Activated CD4-positive, alpha-beta T cell treated with anti-CD3 and anti-CD28 coated beads for 36 hours (primary cell): Measurements from ENCODE around the gene TMEM41B. TPM values are rescaled to one million over a fixed set of nuclear protein-coding genes. Genes with fewer than 3 reads are reported as not detected.
A peak's percentile ranks its signal among the peaks of the same experiment; 100 is the strongest.
"Not testable (repeated sequence)": the region's sequence is repeated elsewhere in the genome, so short reads cannot be mapped to it uniquely, and the experiment has no call there.

Source experiments
- ATAC-seq: fragments of 200-7000 bp; cut with Tn5 transposase; one replicate; pipeline ENCODE4 v1.10.0; 2021; ENCODE audit warnings: mild to moderate bottlenecking, moderate library complexity
- CTCF ChIA-PET: fragments of 350-600 bp; sonication (Branson Sonifier 250); formaldehyde crosslinking; loops from one replicate; lab custom pipeline; 2021; ENCODE audit warnings: antibody characterized with exemption; lab: Charles Lee
- POLR2A ChIA-PET: fragments of 350-600 bp; sonication (Branson Sonifier 250); formaldehyde crosslinking; loops from one replicate; lab custom pipeline; 2021; ENCODE audit warnings: antibody characterized with exemption, inconsistent platforms; lab: Charles Lee
- DNase-seq: peaks from one replicate; pipeline ENCODE4 v3.0.0-alpha.2; 2020
- H3K27ac Mint-ChIP-seq: one replicate; pipeline ENCODE4 v1.8.0; 2021; ENCODE audit warnings: mixed read lengths
- H3K27me3 Mint-ChIP-seq: one replicate; pipeline ENCODE4 v1.8.0; 2021; ENCODE audit warnings: mixed read lengths
- H3K36me3 Mint-ChIP-seq: one replicate; pipeline ENCODE4 v1.8.0; 2021; ENCODE audit warnings: low read depth, mixed read lengths
- H3K4me1 Mint-ChIP-seq: one replicate; pipeline ENCODE4 v1.8.0; 2021; ENCODE audit warnings: mixed read lengths
- H3K4me3 Mint-ChIP-seq: one replicate; pipeline ENCODE4 v1.8.0; 2021; ENCODE audit warnings: mild to moderate bottlenecking, moderate library complexity, mixed read lengths
- H3K9me3 Mint-ChIP-seq: one replicate; pipeline ENCODE4 v1.8.0; 2021; ENCODE audit warnings: low read depth, mixed read lengths
- intact Hi-C, 2 experiments: fragments of 100-400 bp; cut with DNase I in 1 of 2; cut with micrococcal nuclease in 1 of 2; formaldehyde crosslinking; loops; one replicate each; pipeline versions ENCODE4 v1.14.2 to v1.15.1; 2022 to 2024; cut with DNase I, micrococcal nuclease
- total RNA-seq, 2 experiments: library from RNA; stranded (reverse); gene quantifications; one replicate each; pipeline ENCODE4 v1.2.3, GENCODE V29; 2021

The TMEM41B gene, protein sequence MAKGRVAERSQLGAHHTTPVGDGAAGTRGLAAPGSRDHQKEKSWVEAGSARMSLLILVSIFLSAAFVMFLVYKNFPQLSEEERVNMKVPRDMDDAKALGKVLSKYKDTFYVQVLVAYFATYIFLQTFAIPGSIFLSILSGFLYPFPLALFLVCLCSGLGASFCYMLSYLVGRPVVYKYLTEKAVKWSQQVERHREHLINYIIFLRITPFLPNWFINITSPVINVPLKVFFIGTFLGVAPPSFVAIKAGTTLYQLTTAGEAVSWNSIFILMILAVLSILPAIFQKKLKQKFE
- 10 to 100 TPM; 20.2 to 29.3 TPM for total RNA-seq

DNA sequence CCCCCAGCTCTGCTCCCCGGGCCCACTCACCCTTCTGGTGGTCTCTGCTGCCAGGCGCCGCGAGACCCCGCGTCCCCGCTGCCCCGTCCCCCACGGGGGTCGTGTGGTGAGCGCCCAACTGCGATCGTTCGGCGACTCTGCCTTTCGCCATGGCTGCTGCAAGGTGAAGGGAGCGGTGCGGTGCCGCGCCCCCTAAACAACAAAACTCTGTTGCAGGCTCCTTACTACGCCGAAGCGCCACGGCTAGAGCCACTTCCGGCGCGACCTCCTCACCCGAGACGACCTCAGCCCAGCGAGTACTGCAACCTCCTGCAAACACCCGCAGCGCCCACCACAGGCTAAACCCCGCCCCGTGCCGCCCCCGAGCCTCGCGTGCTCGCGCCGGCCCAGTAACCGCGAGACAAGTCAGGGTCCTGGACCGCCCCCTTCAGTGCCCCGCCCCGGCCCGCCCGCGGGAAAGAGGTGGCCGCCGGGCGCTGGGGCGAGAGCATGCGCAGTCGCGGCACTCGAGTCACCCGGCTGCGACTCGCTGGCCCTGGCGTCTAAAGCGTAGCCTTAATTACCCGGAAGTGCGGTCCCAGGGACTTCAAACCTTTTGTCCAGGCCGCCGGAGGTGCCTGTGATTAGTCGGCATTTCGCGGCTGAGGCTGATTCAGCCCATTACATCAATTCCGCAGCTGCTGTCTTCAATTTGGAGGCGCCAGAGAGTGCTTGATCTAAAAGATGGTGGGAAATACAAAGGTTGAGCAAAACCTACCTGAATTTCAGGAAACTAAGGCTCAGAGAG lies at the start of gene TMEM41B:
TSS of gene TMEM41B (minus strand) at position 303 of the 787 bp plus-strand sequence. CDS start at position 151, 152 bp downstream.
- CTCF ChIA-PET: interaction anchor here (0.6 to 1.5 kb wide), 6 partner anchors 21 to 152 kb away, joined by 3 to 5 read pairs (median 3); no protein-coding TSS in a partner anchor
- ATAC-seq (peak; percentile 95), DNase-seq (peak; percentile 100)
- Mint-ChIP-seq H3K27ac (peak within 1 kb of the TSS; percentile 99), H3K4me3 (peak within 1 kb of the TSS; percentile 99), H3K4me1 (peaks cover 36% of the 10 kb centered on the region), H3K9me3 (no peaks in the 10 kb centered on the region), H3K36me3 (peaks cover 12% of the 10 kb centered on the region), H3K27me3 (peaks cover 11% of the 10 kb centered on the region)
- POLR2A ChIA-PET: interaction anchor here (0.6 to 1.6 kb wide), 9 partner anchors 16 to 350 kb away, joined by 3 to 7 read pairs (median 4); partner anchors contain the start of genes DENND5A and IPO7
- intact Hi-C loops: loop anchor here (1.0 to 5.0 kb wide), 15 partner anchors 50 to 1494 kb away; partner anchors contain the start of genes IPO7 (in 2 of the 2), ADM (in 1 of the 2), AKIP1 (in 1 of the 2) and EIF4G2 (in 1 of the 2)

DNA sequence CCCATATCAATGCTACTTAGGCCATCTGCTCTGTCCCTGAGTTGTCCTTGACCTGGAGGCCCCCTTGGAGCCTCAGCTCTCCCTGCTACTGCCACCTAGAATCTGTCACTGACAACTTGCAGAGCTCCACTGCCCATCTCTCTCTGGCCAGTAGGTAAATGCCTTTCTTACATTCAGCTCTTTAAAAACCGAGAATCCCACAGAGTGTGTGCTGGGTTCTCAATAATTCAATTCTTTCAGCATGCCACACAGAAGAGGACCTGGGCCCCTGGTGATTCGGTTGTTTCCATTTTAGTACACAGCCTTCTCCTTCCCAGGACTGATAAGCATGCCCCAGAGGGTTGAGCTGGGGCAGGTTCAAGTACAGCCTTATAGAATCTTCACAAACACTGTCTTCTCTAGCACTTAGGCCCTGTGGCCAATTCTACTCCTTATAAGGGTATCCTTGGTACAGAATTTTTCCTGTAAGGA lies 48.0 kb upstream of the TMEM41B start:
- POLR2A ChIA-PET: interaction anchor here (0.9 kb wide), 1 partner anchor 97 kb away, joined by 3 read pairs; the partner anchor contains the start of gene DENND5A

DNA sequence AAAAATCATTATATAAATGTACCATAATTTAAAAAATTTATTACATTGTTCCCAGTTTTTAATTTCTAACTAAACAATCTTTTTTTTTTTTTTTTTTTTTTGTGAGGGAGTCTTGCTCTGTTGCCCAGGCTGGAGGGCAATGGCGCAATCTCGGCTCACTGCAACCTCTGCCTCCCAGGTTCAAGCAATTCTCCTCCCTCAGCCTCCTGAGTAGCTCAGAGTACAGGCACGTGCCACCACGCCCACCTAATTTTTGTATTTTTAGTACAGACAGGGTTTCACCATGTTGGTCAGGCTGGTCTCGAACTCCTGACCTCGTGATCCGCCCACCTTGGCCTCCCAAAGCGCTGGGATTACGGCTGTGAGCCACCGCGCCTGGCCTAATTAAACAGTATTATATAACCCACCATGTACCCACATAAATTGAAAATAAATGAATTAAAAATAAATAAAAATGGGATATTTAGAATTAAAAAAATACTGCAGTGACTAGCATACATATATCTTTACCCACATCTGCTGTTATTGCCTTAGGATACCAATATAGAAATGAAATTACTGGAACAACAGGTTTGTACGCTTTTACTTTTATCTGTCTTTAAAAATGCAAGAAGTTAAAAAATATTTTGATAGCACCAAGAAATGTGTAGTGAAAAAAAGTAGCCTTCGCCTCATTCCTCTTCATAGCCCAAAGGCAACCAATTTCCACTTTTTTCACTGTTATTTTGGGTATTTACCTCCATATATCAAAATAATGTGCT lies 46.6 kb upstream of the TMEM41B start:
- H3K4me3 Mint-ChIP-seq, ATAC-seq, H3K9me3 Mint-ChIP-seq, DNase-seq, H3K27me3 Mint-ChIP-seq, H3K27ac Mint-ChIP-seq, CTCF ChIA-PET, H3K36me3 Mint-ChIP-seq: not testable (repeated sequence)
- H3K4me1 Mint-ChIP-seq: peaks cover 30% of the 10 kb centered on the region
- POLR2A ChIA-PET: interaction anchor here (0.6 kb wide), 1 partner anchor 184 kb away, joined by 3 read pairs; no protein-coding TSS in a partner anchor
- intact Hi-C loops: loop anchor here (1.0 to 5.0 kb wide), 8 partner anchors 97 to 946 kb away; partner anchors contain the start of genes ADM (in 1 of the 2), NRIP3 (in 1 of the 2), RPL27A (in 1 of the 2) and TRIM66 (in 1 of the 2)

More for the DNA sequence above, 48.0 kb upstream of the TMEM41B start:
- H3K36me3 Mint-ChIP-seq: no peaks in the 10 kb centered on the region
- peaks cover 30% of the 10 kb centered on the region for H3K4me1 Mint-ChIP-seq
- CTCF ChIA-PET: interaction anchor here (0.6 to 1.5 kb wide), 2 partner anchors 10 to 778 kb away, joined by 3 to 4 read pairs; no protein-coding TSS in a partner anchor
- H3K27ac Mint-ChIP-seq: peak overlapping the region; percentile 71
- no peaks in the 10 kb centered on the region for H3K27me3 Mint-ChIP-seq
- intact Hi-C loops: loop anchor here (5.0 kb wide), 7 partner anchors 100 to 945 kb away; partner anchors contain the start of genes ADM (in 1 of the 2), NRIP3 (in 1 of the 2), RPL27A (in 1 of the 2) and TRIM66 (in 1 of the 2)
- DNase-seq: peak; percentile 45
- no peak overlapping the region for H3K4me3 Mint-ChIP-seq
- no peaks in the 10 kb centered on the region for H3K9me3 Mint-ChIP-seq
- peak; percentile 44 for ATAC-seq

DNA sequence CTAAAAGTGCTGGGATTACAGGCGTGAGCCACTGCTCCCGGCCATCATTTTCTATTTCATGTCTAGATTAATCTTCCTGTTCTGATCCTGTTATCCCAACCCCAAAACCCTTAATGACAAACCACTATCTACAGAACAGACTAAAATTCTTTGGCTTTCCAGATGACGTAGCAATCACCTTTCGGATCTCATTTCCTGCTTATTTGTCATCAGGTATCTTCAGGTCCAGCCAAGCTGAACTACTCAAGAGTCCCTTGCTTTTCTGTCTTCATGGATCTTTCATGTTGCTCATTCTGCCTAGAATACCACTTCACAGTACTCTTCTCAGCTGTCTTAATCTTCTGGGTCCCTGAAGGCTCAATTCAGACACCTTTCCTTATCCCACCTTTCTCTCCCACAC lies 42.6 kb upstream of the TMEM41B start:
- intact Hi-C loops: no loop called here
- no peak for DNase-seq
- Mint-ChIP-seq H3K9me3 (no peaks in the 10 kb centered on the region), H3K4me3 (no peak overlapping the region), H3K27ac (no peak overlapping the region), H3K36me3 (no peaks in the 10 kb centered on the region), H3K27me3 (no peaks in the 10 kb centered on the region), H3K4me1 (peaks cover 8% of the 10 kb centered on the region)
- ChIA-PET POLR2A (no interaction called here), CTCF (no interaction called here)
- ATAC-seq: no peak

DNA sequence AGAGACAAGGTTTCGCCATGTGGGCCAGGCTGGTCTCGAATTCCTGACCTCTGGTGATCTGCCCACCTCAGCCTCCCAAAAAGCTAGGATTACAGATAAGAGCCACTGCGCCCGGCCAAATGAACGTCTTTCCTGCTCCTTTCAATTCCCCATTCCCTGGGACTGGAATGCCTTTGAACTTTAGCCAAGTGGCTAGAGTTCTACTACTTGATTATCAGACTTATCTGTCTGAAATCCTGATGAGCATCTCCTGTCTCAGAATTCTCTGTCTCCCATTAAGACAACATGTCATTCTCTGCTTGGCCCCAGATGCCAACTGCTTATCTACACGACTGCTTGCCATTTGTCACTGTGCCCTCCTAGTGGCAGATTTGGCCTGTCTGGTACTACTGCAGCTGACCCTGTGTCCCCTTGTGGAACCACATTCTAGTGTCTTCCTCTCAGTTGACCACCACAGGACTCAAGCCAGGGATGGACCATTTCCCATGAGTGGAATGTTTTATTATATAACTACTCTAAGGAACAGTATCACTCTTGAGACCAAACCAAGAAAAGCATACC lies 37.0 kb upstream of the TMEM41B start:
- ATAC-seq (no peak), DNase-seq (no peak)
- ChIA-PET POLR2A (no interaction called here), CTCF (no interaction called here)
- H3K4me3 Mint-ChIP-seq: no peak overlapping the region
- H3K27ac Mint-ChIP-seq: no peak overlapping the region
- H3K27me3 Mint-ChIP-seq: no peaks in the 10 kb centered on the region
- no peaks in the 10 kb centered on the region for H3K9me3 Mint-ChIP-seq
- intact Hi-C loops: loop anchor here in 1 of 2 experiments (2.0 kb wide), 1 partner anchor 21 kb away; no protein-coding TSS in a partner anchor
- no peaks in the 10 kb centered on the region for H3K36me3 Mint-ChIP-seq
- H3K4me1 Mint-ChIP-seq: peaks cover 8% of the 10 kb centered on the region

DNA sequence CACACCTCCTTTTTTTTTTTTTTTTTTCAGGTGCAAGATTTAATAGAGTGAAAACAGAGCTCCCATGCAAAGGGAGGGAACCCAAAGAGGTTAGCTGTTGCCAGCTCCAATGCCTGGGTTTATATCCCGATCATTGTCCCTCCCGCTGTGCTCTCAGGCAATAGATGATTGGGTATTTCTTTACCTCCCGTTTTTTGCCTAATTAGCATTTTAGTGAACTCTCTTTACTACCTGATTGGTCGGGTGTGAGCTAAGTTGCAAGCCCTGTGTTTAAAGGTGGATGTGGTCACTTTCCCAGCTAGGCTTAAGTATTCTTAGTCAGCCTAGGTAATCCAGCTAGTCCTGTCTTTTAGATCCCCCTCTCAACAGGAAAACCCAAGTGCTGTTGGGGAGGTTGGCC lies 33.4 kb upstream of the TMEM41B start:
- DNase-seq, H3K27me3 Mint-ChIP-seq, CTCF ChIA-PET, intact Hi-C loops, POLR2A ChIA-PET, ATAC-seq, H3K36me3 Mint-ChIP-seq, H3K9me3 Mint-ChIP-seq, H3K4me3 Mint-ChIP-seq, H3K27ac Mint-ChIP-seq: not testable (repeated sequence)
- H3K4me1 Mint-ChIP-seq: peaks cover 16% of the 10 kb centered on the region

DNA sequence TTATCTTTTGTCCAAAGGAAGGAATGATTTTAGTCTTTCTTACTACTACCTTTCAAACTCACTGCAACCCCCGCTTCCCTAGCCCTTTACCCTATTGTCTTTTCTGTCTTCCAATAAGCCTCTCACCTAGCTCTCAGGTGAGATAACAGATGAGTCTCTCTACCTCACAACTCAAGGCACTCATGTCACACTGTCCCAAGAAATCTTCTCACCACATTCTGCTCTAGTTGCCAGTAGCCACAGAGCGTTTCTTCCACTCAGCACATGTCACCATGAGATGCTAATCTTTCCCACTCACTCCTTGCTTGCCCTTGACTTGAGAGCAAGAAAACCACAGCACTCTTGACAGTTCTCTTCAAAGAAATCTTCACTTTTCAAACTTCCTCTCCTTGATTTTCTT lies 32.7 kb upstream of the TMEM41B start:
- ChIA-PET POLR2A (no interaction called here), CTCF (interaction anchor here (1.2 kb wide), 1 partner anchor 41 kb away, joined by 3 read pairs; no protein-coding TSS in a partner anchor)
- Mint-ChIP-seq H3K36me3 (no peaks in the 10 kb centered on the region), H3K4me1 (peaks cover 16% of the 10 kb centered on the region), H3K27ac (no peak overlapping the region), H3K4me3 (no peak overlapping the region), H3K27me3 (no peaks in the 10 kb centered on the region), H3K9me3 (no peaks in the 10 kb centered on the region)
- ATAC-seq (no peak), DNase-seq (no peak)
- intact Hi-C loops: no loop called here

DNA sequence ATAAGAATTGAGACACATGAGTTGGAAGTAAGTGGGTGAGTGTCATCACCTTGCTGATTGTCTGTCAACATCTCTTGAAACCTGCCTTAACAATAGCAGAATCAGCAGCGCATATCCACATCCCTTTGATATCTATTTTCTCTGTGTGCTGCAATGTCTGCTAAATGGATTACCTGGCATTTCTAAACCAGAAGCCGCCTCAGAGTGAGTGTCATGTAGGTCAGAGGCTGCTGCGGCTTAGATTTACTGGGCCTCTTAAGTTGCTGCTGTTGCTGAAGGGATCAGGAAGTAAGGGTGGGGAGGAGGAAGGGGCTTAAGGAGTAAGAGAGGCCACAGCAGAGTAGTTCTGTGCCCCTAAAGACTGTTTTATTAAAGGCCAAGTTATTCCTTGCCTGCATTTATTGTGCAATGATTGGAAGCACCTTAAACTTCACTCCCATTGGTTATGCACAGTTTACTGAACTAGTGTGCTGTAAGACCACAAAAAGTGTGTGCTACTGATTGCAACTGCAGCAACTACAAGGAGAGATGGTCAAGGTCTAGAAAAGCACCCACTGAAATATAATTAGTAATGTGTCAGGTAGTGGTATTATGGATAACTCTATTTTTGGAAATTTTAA lies 29.8 kb upstream of the TMEM41B start:
- POLR2A ChIA-PET: no interaction called here
- ATAC-seq: no peak

DNA sequence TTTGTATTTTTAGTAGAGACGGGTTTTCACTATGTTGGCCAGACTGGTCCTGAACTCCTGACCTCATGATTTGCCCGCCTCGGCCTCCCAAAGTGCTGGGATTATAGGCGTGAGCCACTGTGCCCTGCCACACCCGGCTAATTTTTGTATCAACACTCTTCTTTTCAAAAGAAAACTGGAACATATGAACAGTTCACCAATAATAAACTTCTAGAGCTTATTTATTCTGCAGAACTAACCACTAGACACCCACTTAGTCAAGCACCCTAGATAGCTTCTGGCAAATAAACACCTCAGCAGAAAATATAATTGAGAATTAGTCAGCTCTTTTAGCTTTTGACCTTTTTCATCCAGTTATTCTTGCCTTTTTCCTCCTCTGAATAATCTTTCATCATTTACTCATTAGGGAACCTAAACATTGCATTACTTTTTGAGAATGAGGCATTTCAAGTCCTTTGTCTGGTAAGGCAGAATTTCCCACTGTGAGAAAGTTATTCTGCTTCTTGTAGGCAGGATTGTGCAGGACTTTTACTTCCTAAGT lies 27.3 kb upstream of the TMEM41B start:
- intact Hi-C loops: no loop called here
- H3K4me1 Mint-ChIP-seq: peaks cover 8% of the 10 kb centered on the region
- no peak overlapping the region for H3K27ac Mint-ChIP-seq
- DNase-seq (no peak), ATAC-seq (no peak)
- ChIA-PET POLR2A (no interaction called here), CTCF (interaction anchor here (0.8 to 1.0 kb wide), 2 partner anchors 10 to 176 kb away, joined by 3 read pairs; no protein-coding TSS in a partner anchor)
- H3K9me3 Mint-ChIP-seq: no peaks in the 10 kb centered on the region
- no peak overlapping the region for H3K4me3 Mint-ChIP-seq
- H3K27me3 Mint-ChIP-seq: no peaks in the 10 kb centered on the region
- H3K36me3 Mint-ChIP-seq: no peaks in the 10 kb centered on the region

More for the DNA sequence above, 29.8 kb upstream of the TMEM41B start:
- Mint-ChIP-seq H3K27ac (no peak overlapping the region), H3K9me3 (no peaks in the 10 kb centered on the region), H3K4me3 (no peak overlapping the region), H3K27me3 (no peaks in the 10 kb centered on the region), H3K36me3 (no peaks in the 10 kb centered on the region), H3K4me1 (peaks cover 16% of the 10 kb centered on the region)
- no peak for DNase-seq
- CTCF ChIA-PET: no interaction called here
- intact Hi-C loops: no loop called here

DNA sequence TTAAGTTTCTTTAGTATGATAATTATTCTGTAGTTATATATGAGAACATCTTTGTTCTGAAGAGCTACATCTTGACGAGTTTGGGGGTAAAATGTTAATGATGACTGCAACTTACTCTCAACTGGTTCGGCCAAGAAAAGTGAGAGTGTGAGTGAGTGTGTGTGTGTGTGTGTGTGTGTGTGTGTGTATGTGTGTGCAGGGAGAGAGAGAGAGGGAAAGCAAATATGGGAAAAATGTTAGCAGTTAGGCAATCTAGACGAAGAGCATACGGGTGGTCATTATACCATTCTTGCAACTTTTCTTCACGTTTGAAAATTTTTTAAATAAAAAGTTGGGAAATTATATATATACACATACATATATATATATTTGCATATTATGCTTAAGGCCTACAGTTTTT lies 18.3 kb upstream of the TMEM41B start:
- H3K27me3 Mint-ChIP-seq: no peaks in the 10 kb centered on the region
- H3K36me3 Mint-ChIP-seq: no peaks in the 10 kb centered on the region
- H3K9me3 Mint-ChIP-seq: no peaks in the 10 kb centered on the region
- ChIA-PET CTCF (no interaction called here), POLR2A (interaction anchor here (0.6 kb wide), 1 partner anchor 31 kb away, joined by 3 read pairs; no protein-coding TSS in a partner anchor)
- ATAC-seq (no peak), DNase-seq (no peak)
- intact Hi-C loops: no loop called here
- no peak overlapping the region for H3K4me3 Mint-ChIP-seq
- no peak overlapping the region for H3K27ac Mint-ChIP-seq
- peaks cover 3% of the 10 kb centered on the region for H3K4me1 Mint-ChIP-seq
